Endothelial cell of umbilical vein (primary cell): ENCODE results near the gene PPP1R1B. TPM values are rescaled to one million over a fixed set of nuclear protein-coding genes. Genes with fewer than 3 reads are reported as not detected.

Experiments used
- BruUV-seq: library from RNA; stranded (reverse); fragments of 400-500 nt; replicated peaks from 2 replicates; lab custom pipeline; 2021; lab: Mats Ljungman, UMichigan
- CTCF ChIA-PET: fragments of 300-600, 350-600 bp; sonication (Branson Sonifier 250); formaldehyde crosslinking; loops from one replicate; lab custom pipeline; 2021; ENCODE audit warnings: antibody characterized with exemption, inconsistent platforms; lab: Charles Lee
- POLR2A ChIA-PET: fragments of 300-600, 350-600 bp; sonication (Branson Sonifier 250); formaldehyde crosslinking; loops from one replicate; lab custom pipeline; 2021; ENCODE audit warnings: antibody characterized with exemption, inconsistent platforms; lab: Charles Lee
- DNase-seq: peaks from one replicate; pipeline ENCODE4 v3.0.0-alpha.2; 2011; ENCODE audit warnings: low read depth, low spot score
- FAIRE-seq: peaks from 2 replicates; lab custom pipeline; 2011; peaks lifted over from hg19 to GRCh38; lab: Jason Lieb, UNC
- H2AFZ ChIP-seq: 2 replicates; pipeline ENCODE4 v1.6.0; 2012; ENCODE audit warnings: low read depth, low read length, control low read depth, inconsistent platforms
- H3K27ac ChIP-seq: 2 replicates; pipeline ENCODE4 v1.5.1; 2011; ENCODE audit warnings: low read depth, mild to moderate bottlenecking, control low read depth, low read length, moderate library complexity; ENCODE audit not compliant: insufficient read depth
- H3K27me3 ChIP-seq, 2 experiments: 2 replicates each; pipeline versions ENCODE4 v1.6.0 to v1.6.1; 2011; ENCODE audit warnings: low read length in 2 of 2, mixed read lengths in 1 of 2; ENCODE audit not compliant: control insufficient read depth in 2 of 2, insufficient read depth in 2 of 2
- H3K36me3 ChIP-seq, 2 experiments: 2 replicates in 1 of 2; 3 replicates in 1 of 2; pipeline ENCODE4 v1.5.1; 2011; ENCODE audit warnings: low read length in 2 of 2, mild to moderate bottlenecking in 1 of 2, moderate library complexity in 1 of 2; ENCODE audit not compliant: control insufficient read depth in 2 of 2, insufficient read depth in 2 of 2; ENCODE audit errors: extremely low read depth in 1 of 2
- H3K4me1 ChIP-seq: 3 replicates; pipeline ENCODE4 v1.5.1; 2011; ENCODE audit warnings: mild to moderate bottlenecking, low read length; ENCODE audit not compliant: control insufficient read depth, insufficient read depth; ENCODE audit errors: extremely low read depth
- H3K4me2 ChIP-seq: 2 replicates; pipeline ENCODE4 v1.6.1; 2011; ENCODE audit warnings: low read length, control low read depth, mixed read lengths; ENCODE audit not compliant: insufficient read depth
- H3K4me3 ChIP-seq, 3 experiments: fragments of 200-600 bp in 1 of 3; sonication (generic), shearing (Covaris generic) in 1 of 3; replicated peaks in 1 of 3; 2 replicates each; pipeline ENCODE4 v1.5.1; 2011 to 2016; ENCODE audit warnings: control low read depth in 3 of 3, low read length in 3 of 3, mild to moderate bottlenecking in 2 of 3, inconsistent platforms in 1 of 3, low read depth in 1 of 3, moderate library complexity in 1 of 3; ENCODE audit not compliant: insufficient read depth in 1 of 3
- H3K79me2 ChIP-seq: 2 replicates; pipeline ENCODE4 v1.6.0; 2012; ENCODE audit warnings: low read length, inconsistent platforms; ENCODE audit not compliant: control insufficient read depth, insufficient read depth
- H3K9ac ChIP-seq: replicated peaks from 2 replicates; pipeline ENCODE3; 2011; ENCODE audit warnings: low read length, control low read depth; ENCODE audit not compliant: insufficient read depth; ENCODE audit errors: extremely low read depth
- H3K9me1 ChIP-seq: replicated peaks from 3 replicates; pipeline ENCODE4 v1.6.0; 2011; ENCODE audit warnings: mild to moderate bottlenecking, low read length; ENCODE audit not compliant: control insufficient read depth, insufficient read depth; ENCODE audit errors: extremely low read depth
- H3K9me3 ChIP-seq: replicated peaks from 2 replicates; pipeline ENCODE4 v1.5.1; 2012; ENCODE audit warnings: low read length, inconsistent platforms; ENCODE audit not compliant: control insufficient read depth, insufficient read depth
- H4K20me1 ChIP-seq: replicated peaks from 2 replicates; pipeline ENCODE3; 2011; ENCODE audit warnings: mild to moderate bottlenecking, low read length; ENCODE audit not compliant: control insufficient read depth, insufficient read depth; ENCODE audit errors: extremely low read depth
- EZH2 ChIP-seq: IDR thresholded peaks from 2 replicates; pipeline ENCODE4 v1.6.1; 2012; ENCODE audit warnings: borderline replicate concordance, low read depth, mild to moderate bottlenecking, moderate library complexity, low read length, inconsistent platforms; ENCODE audit not compliant: severe bottlenecking
- GATA2 ChIP-seq: IDR thresholded peaks from 2 replicates; pipeline ENCODE4 v1.7.0; 2011; ENCODE audit warnings: low read depth, mild to moderate bottlenecking, moderate library complexity, mixed read lengths, low read length; ENCODE audit not compliant: insufficient read length, insufficient read depth
- JUN ChIP-seq: IDR thresholded peaks from 2 replicates; pipeline ENCODE4 v1.6.1; 2011; ENCODE audit warnings: borderline replicate concordance, low read depth; ENCODE audit not compliant: insufficient read length, insufficient read depth
- MYC ChIP-seq: IDR thresholded peaks from one replicate; pipeline ENCODE4 v1.6.1; 2011; ENCODE audit warnings: mild to moderate bottlenecking, low read depth, low read length
- POLR2AphosphoS5 ChIP-seq: IDR thresholded peaks from 2 replicates; pipeline ENCODE4 v1.6.1; 2012; ENCODE audit warnings: low read depth, mild to moderate bottlenecking, control low read depth, low read length, moderate library complexity; ENCODE audit not compliant: insufficient read depth
- dilution Hi-C: fragments of 300-500 bp; cut with MboI; formaldehyde crosslinking; loops from one replicate; pipeline ENCODE4 v1.15.0; 2019; ENCODE audit warnings: low sequenced_read_pairs; ENCODE audit not compliant: extremely low pct_ligation_motif_present
- intact Hi-C: fragments of 100-400 bp; cut with micrococcal nuclease; formaldehyde crosslinking; loops from one replicate; pipeline ENCODE4 v1.10.0; 2022
- polyA plus RNA-seq, 4 experiments: library from polyadenylated mRNA; depleted of rRNA in 3 of 4; stranded (reverse) in 3 of 4; unstranded in 1 of 4; fragments of >200 nt; gene quantifications; 2 replicates each; pipeline versions ENCODE4 v1.2.1 to v1.2.3, GENCODE V29; 2011 to 2012; ENCODE audit warnings: missing spikeins in 1 of 4
- total RNA-seq: library from RNA; stranded (reverse); gene quantifications from 2 replicates; pipeline ENCODE4 v1.2.3, GENCODE V29; 2021
- TF ChIP-seq, protein P1 (sequence below), 2 donors: IDR thresholded peaks; 1 replicate in 1 of 2; 2 replicates in 1 of 2; pipeline ENCODE4 v1.5.1; 2011; ENCODE audit warnings: low read length in 2 of 2, mild to moderate bottlenecking in 2 of 2, moderate library complexity in 2 of 2, control low read depth in 1 of 2, inconsistent platforms in 1 of 2, low read depth in 1 of 2; ENCODE audit not compliant: insufficient read depth in 1 of 2; ENCODE audit errors: extremely low read depth in 1 of 2

PPP1R1B gene
- total and polyA plus RNA-seq, 2 donors (not counting 3 experiments of a cell fraction or from before 2014, with no cell fraction given) = not detected

DNA sequence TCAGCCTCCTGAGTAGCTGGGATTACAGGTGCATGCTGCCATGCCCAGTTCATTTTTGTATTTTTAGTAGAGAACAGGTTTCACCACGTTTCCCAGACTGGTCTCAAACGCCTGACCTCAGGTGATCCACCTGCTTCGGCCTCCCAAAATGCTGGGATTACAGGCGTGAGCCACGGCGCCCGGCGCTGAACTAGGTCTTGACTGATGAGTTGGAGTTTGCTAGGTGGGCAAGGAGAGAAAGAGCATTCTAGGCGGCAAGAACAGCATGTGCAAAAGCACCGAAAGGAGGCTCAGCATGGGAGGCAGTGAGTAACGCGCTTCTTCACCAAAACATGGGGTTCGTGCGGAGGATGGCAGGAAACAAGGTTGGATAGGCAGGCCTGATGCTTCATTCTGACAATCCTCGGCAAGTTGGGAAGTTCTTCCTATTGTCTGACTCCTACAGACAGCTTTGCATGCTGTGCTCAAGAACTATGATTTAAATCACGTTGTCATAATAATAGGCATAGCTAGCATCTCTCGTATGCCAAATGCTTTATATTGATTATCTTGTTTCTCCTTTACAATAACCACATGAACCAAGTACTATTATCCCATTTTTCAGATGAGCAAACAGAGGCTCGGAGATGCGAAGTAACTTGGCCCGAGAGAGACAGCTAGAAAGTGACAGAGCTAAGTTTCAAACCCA, 45.5 kb upstream of the PPP1R1B start:
- Histone ChIP-seq H3K4me1 (peaks cover 3% of the 10 kb centered on the region), H3K27me3 (peaks cover 8 to 10% of the 10 kb centered on the region in 2 experiments), H3K79me2 (no peaks in the 10 kb centered on the region), H2AFZ (no peak overlapping the region), H3K36me3 (no peaks in the 10 kb centered on the region), H4K20me1 (no peaks in the 10 kb centered on the region), H3K27ac (no peak overlapping the region), H3K9me3 (no peaks in the 10 kb centered on the region), H3K4me2 (no peak overlapping the region), H3K4me3 (no peak overlapping the region), H3K9ac (no peak overlapping the region), H3K9me1 (no peaks in the 10 kb centered on the region)
- ChIA-PET CTCF (interaction anchor here (1.1 kb wide), 1 partner anchor 42 kb away, joined by 5 read pairs; no protein-coding TSS in a partner anchor), POLR2A (no interaction called here)
- dilution Hi-C loops (no loop called here), intact Hi-C loops (no loop called here)
- DNase-seq = no peak
- no TSS peak for BruUV-seq
- no peak for FAIRE-seq
- TF ChIP-seq GATA2 = no peak
- TF ChIP-seq MYC = no peak
- no peak for TF ChIP-seq POLR2AphosphoS5
- no peak for TF ChIP-seq EZH2
- TF ChIP-seq, protein P1, sequence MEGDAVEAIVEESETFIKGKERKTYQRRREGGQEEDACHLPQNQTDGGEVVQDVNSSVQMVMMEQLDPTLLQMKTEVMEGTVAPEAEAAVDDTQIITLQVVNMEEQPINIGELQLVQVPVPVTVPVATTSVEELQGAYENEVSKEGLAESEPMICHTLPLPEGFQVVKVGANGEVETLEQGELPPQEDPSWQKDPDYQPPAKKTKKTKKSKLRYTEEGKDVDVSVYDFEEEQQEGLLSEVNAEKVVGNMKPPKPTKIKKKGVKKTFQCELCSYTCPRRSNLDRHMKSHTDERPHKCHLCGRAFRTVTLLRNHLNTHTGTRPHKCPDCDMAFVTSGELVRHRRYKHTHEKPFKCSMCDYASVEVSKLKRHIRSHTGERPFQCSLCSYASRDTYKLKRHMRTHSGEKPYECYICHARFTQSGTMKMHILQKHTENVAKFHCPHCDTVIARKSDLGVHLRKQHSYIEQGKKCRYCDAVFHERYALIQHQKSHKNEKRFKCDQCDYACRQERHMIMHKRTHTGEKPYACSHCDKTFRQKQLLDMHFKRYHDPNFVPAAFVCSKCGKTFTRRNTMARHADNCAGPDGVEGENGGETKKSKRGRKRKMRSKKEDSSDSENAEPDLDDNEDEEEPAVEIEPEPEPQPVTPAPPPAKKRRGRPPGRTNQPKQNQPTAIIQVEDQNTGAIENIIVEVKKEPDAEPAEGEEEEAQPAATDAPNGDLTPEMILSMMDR (IDR thresholded peaks at IDR 0.05; ENCODE audit: extremely low read depth in 1 of 2, insufficient read depth in 1 of 2, low read depth in 1 of 2, low read length in 2 of 2) = no peak
- no peak for TF ChIP-seq JUN
